ENCODE measurements around the gene SPRY2. TPM values are rescaled to one million over a fixed set of nuclear protein-coding genes. Genes with fewer than 3 reads are reported as not detected.

SPRY2 gene
- total RNA-seq, result under 1 TPM; 0.29 to 0.31 TPM

- CTCF ChIA-PET, result interaction anchor here (1.1 kb wide), 1 partner anchor 662 kb away, joined by 6 read pairs; no protein-coding TSS in a partner anchor
- no peaks in the 10 kb centered on the region for H3K36me3 Mint-ChIP-seq
- peak within 1 kb of the TSS; percentile 77 for H3K4me3 Mint-ChIP-seq
- POLR2A ChIA-PET, result interaction anchor here (1.0 kb wide), 1 partner anchor 1664 kb away, joined by 3 read pairs; no protein-coding TSS in a partner anchor
- no peaks in the 10 kb centered on the region for H3K9me3 Mint-ChIP-seq
- peaks cover 12% of the 10 kb centered on the region for H3K4me1 Mint-ChIP-seq (ENCODE audit: low read depth)
- intact Hi-C loops (cut with micrococcal nuclease), result loop anchor here (5.0 kb wide), 2 partner anchors 66 to 676 kb away; no protein-coding TSS in a partner anchor
- no peak within 1 kb of the TSS for H3K27ac Mint-ChIP-seq
- peak; percentile 59 for DNase-seq
- peaks cover 38% of the 10 kb centered on the region for H3K27me3 Mint-ChIP-seq
Observed at GRCh38 chr13:80341101-80341755, at the start of gene SPRY2. Gene SPRY2 (minus strand): TSS chr13:80341126. CDS start chr13:80337705, 3,421 bp downstream.

GRCh38 chr13:80390338-80390737 is 49.4 kb upstream of the SPRY2 start:
- ChIA-PET POLR2A (no interaction called here), CTCF (no interaction called here)
- H3K4me3 Mint-ChIP-seq, result no peak overlapping the region
- H3K4me1 Mint-ChIP-seq (ENCODE audit: low read depth), result peaks cover 5% of the 10 kb centered on the region
- peaks cover 3% of the 10 kb centered on the region for H3K27me3 Mint-ChIP-seq
- no peaks in the 10 kb centered on the region for H3K36me3 Mint-ChIP-seq
- peaks cover 16% of the 10 kb centered on the region for H3K9me3 Mint-ChIP-seq
- no peak for DNase-seq
- H3K27ac Mint-ChIP-seq, result no peak overlapping the region
- intact Hi-C loops (cut with micrococcal nuclease), result no loop called here

- POLR2A ChIA-PET, result no interaction called here
- H3K36me3 Mint-ChIP-seq, result no peaks in the 10 kb centered on the region
- CTCF ChIA-PET, result no interaction called here
- no peak overlapping the region for H3K4me3 Mint-ChIP-seq
- intact Hi-C loops (cut with micrococcal nuclease), result no loop called here
- H3K27ac Mint-ChIP-seq, result no peak overlapping the region
- H3K27me3 Mint-ChIP-seq, result peaks cover 3% of the 10 kb centered on the region
- H3K9me3 Mint-ChIP-seq, result peaks cover 16% of the 10 kb centered on the region
- H3K4me1 Mint-ChIP-seq (ENCODE audit: low read depth), result peaks cover 5% of the 10 kb centered on the region
- no peak for DNase-seq
Observed at GRCh38 chr13:80389073-80390038, 48.4 kb upstream of the SPRY2 start.

GRCh38 chr13:80388506-80388905 is 47.6 kb upstream of the SPRY2 start:
- CTCF ChIA-PET, result no interaction called here
- Mint-ChIP-seq H3K36me3 (no peaks in the 10 kb centered on the region), H3K4me3 (no peak overlapping the region), H3K4me1 (ENCODE audit: low read depth) (peaks cover 5% of the 10 kb centered on the region), H3K9me3 (peaks cover 10% of the 10 kb centered on the region), H3K27me3 (peaks cover 3% of the 10 kb centered on the region), H3K27ac (no peak overlapping the region)
- DNase-seq, result no peak
- POLR2A ChIA-PET, result no interaction called here
- intact Hi-C loops (cut with micrococcal nuclease), result no loop called here

GRCh38 chr13:80386592-80386991 is 45.7 kb upstream of the SPRY2 start:
- intact Hi-C loops (cut with micrococcal nuclease), result no loop called here
- no peak overlapping the region for H3K27ac Mint-ChIP-seq
- ChIA-PET CTCF (no interaction called here), POLR2A (no interaction called here)
- H3K36me3 Mint-ChIP-seq, result no peaks in the 10 kb centered on the region
- no peak for DNase-seq
- peaks cover 7% of the 10 kb centered on the region for H3K9me3 Mint-ChIP-seq
- peaks cover 5% of the 10 kb centered on the region for H3K4me1 Mint-ChIP-seq (ENCODE audit: low read depth)
- H3K4me3 Mint-ChIP-seq, result no peak overlapping the region
- peaks cover 3% of the 10 kb centered on the region for H3K27me3 Mint-ChIP-seq

GRCh38 chr13:80386002-80386401 is 45.1 kb upstream of the SPRY2 start:
- Mint-ChIP-seq H3K9me3 (peaks cover 7% of the 10 kb centered on the region), H3K36me3 (no peaks in the 10 kb centered on the region), H3K27ac (no peak overlapping the region), H3K4me3 (no peak overlapping the region), H3K27me3 (peaks cover 3% of the 10 kb centered on the region), H3K4me1 (ENCODE audit: low read depth) (peaks cover 5% of the 10 kb centered on the region)
- intact Hi-C loops (cut with micrococcal nuclease), result no loop called here
- ChIA-PET CTCF (no interaction called here), POLR2A (no interaction called here)
- DNase-seq, result no peak

GRCh38 chr13:80382576-80382975 is 41.6 kb upstream of the SPRY2 start:
- Mint-ChIP-seq H3K36me3 (no peaks in the 10 kb centered on the region), H3K27me3 (peaks cover 2% of the 10 kb centered on the region), H3K4me3 (no peak overlapping the region), H3K9me3 (no peaks in the 10 kb centered on the region), H3K4me1 (ENCODE audit: low read depth) (peaks cover 5% of the 10 kb centered on the region), H3K27ac (no peak overlapping the region)
- POLR2A ChIA-PET, result no interaction called here
- no peak for DNase-seq
- intact Hi-C loops (cut with micrococcal nuclease), result no loop called here
- CTCF ChIA-PET, result no interaction called here

GRCh38 chr13:80379245-80379644 is 38.3 kb upstream of the SPRY2 start:
- POLR2A ChIA-PET, result no interaction called here
- no peak for DNase-seq
- H3K27ac Mint-ChIP-seq, result no peak overlapping the region
- peaks cover 2% of the 10 kb centered on the region for H3K27me3 Mint-ChIP-seq
- H3K36me3 Mint-ChIP-seq, result no peaks in the 10 kb centered on the region
- intact Hi-C loops (cut with micrococcal nuclease), result no loop called here
- CTCF ChIA-PET, result no interaction called here
- H3K4me1 Mint-ChIP-seq (ENCODE audit: low read depth), result no peaks in the 10 kb centered on the region
- H3K9me3 Mint-ChIP-seq, result no peaks in the 10 kb centered on the region
- H3K4me3 Mint-ChIP-seq, result no peak overlapping the region

- no peaks in the 10 kb centered on the region for H3K4me1 Mint-ChIP-seq (ENCODE audit: low read depth)
- peaks cover 2% of the 10 kb centered on the region for H3K27me3 Mint-ChIP-seq
- intact Hi-C loops (cut with micrococcal nuclease), result no loop called here
- no peaks in the 10 kb centered on the region for H3K9me3 Mint-ChIP-seq
- DNase-seq, result no peak
- ChIA-PET CTCF (no interaction called here), POLR2A (no interaction called here)
- H3K27ac Mint-ChIP-seq, result no peak overlapping the region
- no peaks in the 10 kb centered on the region for H3K36me3 Mint-ChIP-seq
- H3K4me3 Mint-ChIP-seq, result no peak overlapping the region
Observed at GRCh38 chr13:80376554-80376953, 35.6 kb upstream of the SPRY2 start.

GRCh38 chr13:80374901-80375300 is 34.0 kb upstream of the SPRY2 start:
- intact Hi-C loops (cut with micrococcal nuclease), result no loop called here
- CTCF ChIA-PET, result no interaction called here
- DNase-seq, result no peak
- Mint-ChIP-seq H3K27me3 (peaks cover 2% of the 10 kb centered on the region), H3K36me3 (no peaks in the 10 kb centered on the region), H3K9me3 (no peaks in the 10 kb centered on the region), H3K4me1 (ENCODE audit: low read depth) (no peaks in the 10 kb centered on the region), H3K4me3 (no peak overlapping the region), H3K27ac (no peak overlapping the region)
- POLR2A ChIA-PET, result no interaction called here

GRCh38 chr13:80374444-80374843 is 33.5 kb upstream of the SPRY2 start:
- ChIA-PET CTCF (no interaction called here), POLR2A (no interaction called here)
- H3K27me3 Mint-ChIP-seq, result no peaks in the 10 kb centered on the region
- no peak for DNase-seq
- no peaks in the 10 kb centered on the region for H3K9me3 Mint-ChIP-seq
- no peak overlapping the region for H3K27ac Mint-ChIP-seq
- H3K4me3 Mint-ChIP-seq, result no peak overlapping the region
- H3K36me3 Mint-ChIP-seq, result no peaks in the 10 kb centered on the region
- no peaks in the 10 kb centered on the region for H3K4me1 Mint-ChIP-seq (ENCODE audit: low read depth)
- intact Hi-C loops (cut with micrococcal nuclease), result no loop called here

- DNase-seq, result no peak
- Mint-ChIP-seq H3K4me3 (no peak overlapping the region), H3K36me3 (no peaks in the 10 kb centered on the region), H3K27ac (no peak overlapping the region), H3K4me1 (ENCODE audit: low read depth) (no peaks in the 10 kb centered on the region), H3K27me3 (no peaks in the 10 kb centered on the region), H3K9me3 (no peaks in the 10 kb centered on the region)
- ChIA-PET POLR2A (no interaction called here), CTCF (no interaction called here)
- intact Hi-C loops (cut with micrococcal nuclease), result no loop called here
Observed at GRCh38 chr13:80371840-80372509, 31.0 kb upstream of the SPRY2 start.

Measured in activated CD4-positive, alpha-beta memory T cell treated with anti-CD3 and anti-CD28 coated beads for 36 hours (primary cell).